NCI-H2081 (cell line): ENCODE results near the gene SPEF1.

Experiments used
- DNase-seq, 2 experiments: peaks; one replicate each; lab custom pipeline; 2025; lab: John Stamatoyannopoulos, UW

The SPEF1 gene

GRCh38 chr20:3766422-3767109 is 14.7 kb downstream of the SPEF1 start:
- DNase-seq: no peak

DNA sequence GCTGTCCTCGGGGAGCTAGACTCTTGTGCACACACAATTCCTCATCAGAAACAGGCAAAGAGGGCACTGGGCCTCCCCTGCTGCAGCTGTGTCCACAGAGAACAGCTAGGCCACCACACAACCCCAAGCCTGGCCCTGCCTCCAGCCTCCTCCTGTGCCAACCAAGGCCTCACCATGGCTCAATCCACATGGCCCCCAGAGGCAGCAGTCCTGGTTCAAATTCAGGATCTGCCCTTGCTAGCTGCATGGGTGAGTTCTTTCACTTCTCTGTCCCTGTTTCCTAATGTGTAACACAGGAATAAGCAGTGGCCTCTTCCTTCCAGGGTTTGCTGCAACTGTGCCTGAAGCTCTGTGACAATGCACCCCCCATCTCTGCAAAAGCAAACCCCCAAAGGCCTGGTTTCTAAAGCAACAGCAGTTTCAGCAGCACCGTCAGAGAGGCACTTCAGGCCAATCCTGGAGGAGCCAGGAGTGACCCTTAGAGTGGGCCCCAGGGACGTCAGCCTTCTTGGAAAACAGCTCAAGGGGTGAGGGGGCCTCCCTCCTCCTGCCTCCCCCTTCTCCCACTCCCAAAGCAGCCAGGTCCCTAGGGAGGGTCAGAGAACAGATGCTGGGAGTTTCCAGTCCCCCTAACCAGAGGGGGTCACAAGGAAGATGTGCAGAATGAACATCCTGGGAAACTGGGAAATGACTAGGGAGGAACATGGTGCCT is 15.9 kb downstream of the SPEF1 start:
- DNase-seq: no peak

DNA sequence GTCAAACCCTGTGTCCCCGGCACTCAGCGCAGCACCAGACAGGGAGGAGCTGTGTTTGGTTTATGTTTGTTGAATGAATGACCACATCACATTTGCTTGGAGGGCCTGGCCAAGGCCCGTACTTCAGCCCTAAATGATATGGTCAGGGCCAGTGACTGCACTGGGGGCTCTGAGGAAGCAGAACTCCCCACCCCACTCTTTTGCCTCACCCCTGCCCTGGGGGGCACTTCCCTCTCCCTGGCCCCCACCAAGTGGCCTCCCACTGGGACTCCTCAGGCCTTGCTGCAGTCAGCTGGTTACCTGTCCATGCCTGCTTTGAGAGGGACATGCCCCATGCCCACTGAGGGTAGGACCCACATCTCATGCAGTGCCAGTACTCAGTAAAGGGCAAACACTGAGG is 16.6 kb downstream of the SPEF1 start:
- no peak for DNase-seq

- DNase-seq: no peak
These were observed 17.3 kb downstream of the SPEF1 start for GRCh38 chr20:3763671-3764601.

GRCh38 chr20:3760655-3761348 is 20.4 kb downstream of the SPEF1 start:
- DNase-seq: no peak

- no peak for DNase-seq
These were observed 21.4 kb downstream of the SPEF1 start for GRCh38 chr20:3759884-3760283.

DNA sequence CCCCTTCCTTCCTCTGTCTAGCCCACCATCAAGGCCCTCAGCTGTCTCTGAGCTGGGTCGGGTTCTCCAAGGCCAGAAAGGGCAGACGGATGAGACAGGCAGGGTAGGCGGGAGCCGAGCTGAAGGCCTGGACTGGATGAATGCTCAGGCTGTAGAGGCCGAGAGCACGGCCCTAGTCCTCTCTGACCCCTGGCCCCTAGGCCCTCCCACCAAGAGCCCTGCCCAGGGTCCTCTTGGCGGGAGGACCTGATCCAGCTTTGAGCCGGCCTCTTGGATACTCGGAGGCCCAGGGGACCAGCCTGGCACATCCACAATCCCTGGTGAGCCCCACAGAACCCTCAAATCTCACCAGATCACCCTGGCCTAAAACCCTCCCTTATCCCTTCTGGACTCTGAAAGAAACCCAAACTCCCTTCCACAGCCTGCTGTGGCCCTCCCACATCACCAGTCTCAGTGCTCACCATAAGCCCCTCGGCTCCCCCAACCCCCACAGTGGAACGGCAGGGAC is 21.9 kb downstream of the SPEF1 start:
- no peak for DNase-seq

DNA sequence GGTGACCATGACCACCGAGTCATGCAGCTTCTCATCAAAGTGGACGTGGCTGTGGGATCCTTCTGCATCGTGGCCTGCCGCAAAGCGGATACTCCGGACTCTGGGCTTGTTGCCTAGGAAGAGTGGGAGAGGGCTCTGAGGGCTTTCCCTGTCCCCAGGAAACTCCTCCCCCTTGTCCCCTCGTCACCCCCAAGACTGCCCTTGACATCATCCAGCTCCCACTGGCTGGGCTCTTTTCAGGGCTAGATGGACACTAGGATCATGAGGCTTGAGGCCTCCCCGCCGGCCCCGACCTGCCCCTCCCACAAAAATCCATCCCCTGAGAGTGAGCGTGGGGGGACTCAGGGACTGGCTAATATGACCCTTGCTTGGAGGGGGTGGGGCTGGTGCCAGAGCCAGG is 22.7 kb downstream of the SPEF1 start:
- DNase-seq: no peak

- no peak for DNase-seq
These were observed 24.0 kb downstream of the SPEF1 start for GRCh38 chr20:3757268-3757667.

GRCh38 chr20:3755814-3756480 is 25.3 kb downstream of the SPEF1 start:
- DNase-seq: no peak

GRCh38 chr20:3755269-3755668 is 26.0 kb downstream of the SPEF1 start:
- no peak for DNase-seq

- DNase-seq: no peak
These were observed 27.0 kb downstream of the SPEF1 start for GRCh38 chr20:3754276-3754630.

DNA sequence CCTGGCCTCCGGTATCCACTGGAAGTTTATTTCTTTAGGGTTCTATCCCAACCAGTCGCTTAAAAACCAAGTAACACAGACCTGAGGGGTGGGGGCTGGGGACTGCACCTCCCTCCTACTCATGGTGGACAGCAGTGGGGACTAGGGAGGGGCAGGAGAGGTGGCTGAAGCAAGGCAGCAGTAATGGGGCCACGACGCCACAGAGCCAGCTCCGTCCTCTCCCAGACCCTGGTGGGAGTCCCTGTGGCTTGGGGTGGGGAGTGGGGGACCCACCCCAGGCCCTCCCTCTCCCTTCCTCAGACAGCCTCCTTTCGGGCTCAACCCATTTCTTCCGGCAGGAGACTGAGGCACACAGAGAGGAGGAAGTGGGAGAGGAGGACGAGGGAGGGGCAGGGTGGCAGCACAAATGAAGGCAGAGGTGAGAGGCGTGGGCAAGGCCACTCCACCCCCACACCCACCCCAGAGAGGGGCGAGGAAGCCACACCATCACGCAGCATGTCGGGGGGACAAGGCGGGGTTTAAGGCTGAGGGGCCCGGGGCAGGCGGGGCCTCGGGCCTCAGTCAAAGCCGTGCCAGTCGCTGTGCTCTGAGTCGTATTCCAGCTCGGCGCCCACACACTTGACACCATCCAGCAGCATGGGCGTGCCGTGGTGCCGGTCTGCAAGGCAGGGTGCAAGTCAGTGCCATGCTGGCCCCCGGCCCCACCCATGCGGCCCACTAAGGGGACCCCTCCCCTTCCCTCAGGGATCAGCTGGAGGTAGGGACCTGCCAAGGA is 27.6 kb downstream of the SPEF1 start:
- DNase-seq: no peak

- DNase-seq: peak; percentile 12 to 40
These were observed 28.1 kb downstream of the SPEF1 start for GRCh38 chr20:3753098-3753497.

GRCh38 chr20:3752386-3752759 is 28.9 kb downstream of the SPEF1 start:
- DNase-seq: no peak

DNA sequence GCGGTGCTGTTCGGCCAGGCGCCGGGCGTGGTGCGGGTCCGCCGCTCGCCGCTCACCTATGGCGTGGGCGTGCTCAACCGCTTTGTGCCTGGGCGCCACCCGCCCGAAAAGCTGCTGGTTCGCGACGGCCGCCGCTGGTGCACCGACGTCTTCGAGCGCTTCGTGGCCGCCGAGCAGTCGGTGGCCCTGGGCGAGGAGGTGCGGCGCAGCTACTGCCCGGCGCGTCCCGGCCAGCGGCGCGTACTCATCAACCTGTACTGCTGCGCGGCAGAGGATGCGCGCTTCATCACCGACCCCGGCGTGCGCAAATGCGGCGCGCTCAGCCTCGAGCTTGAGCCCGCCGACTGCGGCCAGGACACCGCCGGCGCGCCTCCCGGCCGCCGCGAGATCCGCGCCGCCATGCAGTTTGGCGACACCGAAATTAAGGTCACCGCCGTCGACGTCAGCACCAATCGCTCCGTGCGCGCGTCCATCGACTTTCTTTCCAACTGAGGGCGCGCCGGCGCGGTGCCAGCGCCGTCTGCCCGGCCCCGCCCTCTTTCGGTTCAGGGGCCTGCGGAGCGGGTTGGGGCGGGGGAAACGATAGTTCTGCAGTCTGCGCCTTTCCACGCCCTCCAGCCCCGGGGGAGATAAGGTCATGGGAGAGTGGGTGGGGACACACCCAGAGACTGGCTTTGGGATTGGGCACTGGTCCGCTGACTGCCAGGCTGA is 29.4 kb downstream of the SPEF1 start:
- no peak for DNase-seq

GRCh38 chr20:3751305-3751674 is 30.0 kb downstream of the SPEF1 start:
- no peak for DNase-seq

- peak; percentile 35 to 41 for DNase-seq
These were observed 31.3 kb downstream of the SPEF1 start for GRCh38 chr20:3749689-3750531.

GRCh38 chr20:3749087-3749688 is 32.1 kb downstream of the SPEF1 start:
- DNase-seq: no peak
